Measurements from ENCODE around the gene STIM2.

- TF ChIP-seq, protein P1, sequence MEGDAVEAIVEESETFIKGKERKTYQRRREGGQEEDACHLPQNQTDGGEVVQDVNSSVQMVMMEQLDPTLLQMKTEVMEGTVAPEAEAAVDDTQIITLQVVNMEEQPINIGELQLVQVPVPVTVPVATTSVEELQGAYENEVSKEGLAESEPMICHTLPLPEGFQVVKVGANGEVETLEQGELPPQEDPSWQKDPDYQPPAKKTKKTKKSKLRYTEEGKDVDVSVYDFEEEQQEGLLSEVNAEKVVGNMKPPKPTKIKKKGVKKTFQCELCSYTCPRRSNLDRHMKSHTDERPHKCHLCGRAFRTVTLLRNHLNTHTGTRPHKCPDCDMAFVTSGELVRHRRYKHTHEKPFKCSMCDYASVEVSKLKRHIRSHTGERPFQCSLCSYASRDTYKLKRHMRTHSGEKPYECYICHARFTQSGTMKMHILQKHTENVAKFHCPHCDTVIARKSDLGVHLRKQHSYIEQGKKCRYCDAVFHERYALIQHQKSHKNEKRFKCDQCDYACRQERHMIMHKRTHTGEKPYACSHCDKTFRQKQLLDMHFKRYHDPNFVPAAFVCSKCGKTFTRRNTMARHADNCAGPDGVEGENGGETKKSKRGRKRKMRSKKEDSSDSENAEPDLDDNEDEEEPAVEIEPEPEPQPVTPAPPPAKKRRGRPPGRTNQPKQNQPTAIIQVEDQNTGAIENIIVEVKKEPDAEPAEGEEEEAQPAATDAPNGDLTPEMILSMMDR (IDR thresholded peaks at IDR 0.05): no peak
- TF ChIP-seq POLR2AphosphoS5 (IDR thresholded peaks at IDR 0.05) (no peak), POLR2A (IDR thresholded peaks at IDR 0.05; ENCODE audit: low read depth) (no peak)
These were observed 139.5 kb downstream of the STIM2 start for GRCh38 chr4:27000122-27000521.

Data from esophagus muscularis mucosa (tissue), 3 donors.